K562 (cell line): Measurements from ENCODE around the gene PRSS56. TPM values are rescaled to one million over a fixed set of nuclear protein-coding genes. Genes with fewer than 3 reads are reported as not detected.

Experiments used
- EGR1 ChIP-seq: fragments of 450-650 bp; conservative IDR thresholded peaks from 2 replicates; pipeline ENCODE4 v1.6.1; 2017; ENCODE audit warnings: mild to moderate bottlenecking
- EHMT2 ChIP-seq: fragments of 450-650 bp; IDR thresholded peaks from 2 replicates; pipeline ENCODE4 v1.6.1; 2018; ENCODE audit warnings: antibody characterized with exemption
- FOSL1 ChIP-seq: fragments of 200-800 bp; sonication (Bioruptor generic); conservative IDR thresholded peaks from 2 replicates; pipeline ENCODE4 v1.6.1; 2016; ENCODE audit warnings: missing genetic modification characterization, missing compliant biosample characterization
- FOXK1 ChIP-seq: sonication (generic); formaldehyde crosslinking; IDR thresholded peaks from 2 replicates; pipeline ENCODE4 v1.8.0; 2022; ENCODE audit warnings: missing genetic modification reagents, mild to moderate bottlenecking, borderline replicate concordance
- HNRNPLL ChIP-seq: fragments of 200-400 bp; formaldehyde crosslinking; IDR thresholded peaks from 2 replicates; pipeline ENCODE4 v1.6.1; 2017; ENCODE audit warnings: low read length, low read depth, mild to moderate bottlenecking; ENCODE audit not compliant: poor library complexity, severe bottlenecking
- NFIX ChIP-seq: fragments of 250-450 bp; sonication (Bioruptor Pico); IDR thresholded peaks from 2 replicates; pipeline ENCODE4 v1.4.0; 2020; ENCODE audit warnings: low read depth, mild to moderate bottlenecking, moderate library complexity
- PHF8 ChIP-seq: fragments of 200-600 bp; sonication (generic); IDR thresholded peaks from 2 replicates; pipeline ENCODE4 v1.6.1; 2012; ENCODE audit warnings: mixed run types, mild to moderate bottlenecking, inconsistent platforms, low read length, moderate library complexity, borderline replicate concordance
- SREBF1 ChIP-seq: fragments of 150-350 bp; IDR thresholded peaks from 2 replicates; pipeline ENCODE4 v1.6.1; 2014; ENCODE audit warnings: antibody characterized with exemption, low read depth, low read length, borderline replicate concordance
- ZNF133 ChIP-seq: fragments of 250-450 bp; sonication (Bioruptor Pico); IDR thresholded peaks from 2 replicates; pipeline ENCODE4 v1.4.0; 2020; ENCODE audit warnings: mild to moderate bottlenecking
- ZNF311 ChIP-seq: fragments of 250-450 bp; sonication (Bioruptor Pico); IDR thresholded peaks from 2 replicates; pipeline ENCODE4 v1.4.0; 2020; ENCODE audit warnings: mild to moderate bottlenecking, moderate library complexity
- polyA plus RNA-seq, 8 experiments: library from polyadenylated mRNA; depleted of rRNA in 4 of 8; stranded (reverse) in 5 of 8; unstranded in 3 of 8; fragments of >200 nt; fragmentation: Nextera tagmentation in 2 of 8; fragmentation: Illumina TruSeq in 1 of 8; extraction: Ambion mirVana in 2 of 8; extraction: Trizol in 1 of 8; gene quantifications; 2 replicates each; pipeline versions ENCODE4 v1.2.1 to v1.2.3, GENCODE V29; 2011 to 2014; ENCODE audit warnings: inconsistent platforms in 1 of 8, missing spikeins in 1 of 8
- total RNA-seq, 7 experiments: library from RNA; depleted of rRNA in 6 of 7; stranded (reverse); fragments of >200 nt in 6 of 7; fragmentation: Illumina TruSeq in 2 of 7; extraction: Trizol in 2 of 7; gene quantifications; 2 replicates each; pipeline versions ENCODE4 v1.2.1 to v1.2.3, GENCODE V29; 2011 to 2021; ENCODE audit warnings: low replicate concordance in 1 of 7
- TF ChIP-seq, protein P1 (sequence below), 2 experiments: IDR thresholded peaks; 2 replicates each; pipeline ENCODE4 v1.6.1; 2011; ENCODE audit warnings: borderline replicate concordance in 1 of 2, control low read depth in 1 of 2, low read depth in 1 of 2, low read length in 1 of 2, mild to moderate bottlenecking in 1 of 2, mixed read lengths in 1 of 2, moderate library complexity in 1 of 2; ENCODE audit not compliant: insufficient read depth in 1 of 2, insufficient read length in 1 of 2, poor library complexity in 1 of 2, severe bottlenecking in 1 of 2; ENCODE audit errors: extremely low read depth in 1 of 2
- TF ChIP-seq, protein P2 (sequence below): sonication (generic); formaldehyde crosslinking; IDR thresholded peaks from 2 replicates; pipeline ENCODE4 v1.8.1; 2023; ENCODE audit warnings: mild to moderate bottlenecking, missing genetic modification reagents
- TF ChIP-seq, protein P3 (sequence below): fragments of 450-650 bp; IDR thresholded peaks from 2 replicates; pipeline ENCODE4 v1.6.1; 2018; ENCODE audit warnings: mild to moderate bottlenecking, low read depth; ENCODE audit not compliant: partially characterized antibody
- TF ChIP-seq, protein P4 (sequence below): fragments of 250-450 bp; sonication (Bioruptor Pico); IDR thresholded peaks from 2 replicates; pipeline ENCODE4 v1.8.0; 2022; ENCODE audit warnings: inconsistent platforms
- TF ChIP-seq, protein P5 (sequence below): fragments of 150-350 bp; IDR thresholded peaks from 2 replicates; pipeline ENCODE4 v1.6.1; 2014; ENCODE audit warnings: low read depth, mild to moderate bottlenecking, low read length, borderline replicate concordance

Gene PRSS56
- total and polyA plus RNA-seq, 9 of the 15 experiments (the other 6 are each of a cell fraction or from before 2014, with no cell fraction given), result not detected

DNA sequence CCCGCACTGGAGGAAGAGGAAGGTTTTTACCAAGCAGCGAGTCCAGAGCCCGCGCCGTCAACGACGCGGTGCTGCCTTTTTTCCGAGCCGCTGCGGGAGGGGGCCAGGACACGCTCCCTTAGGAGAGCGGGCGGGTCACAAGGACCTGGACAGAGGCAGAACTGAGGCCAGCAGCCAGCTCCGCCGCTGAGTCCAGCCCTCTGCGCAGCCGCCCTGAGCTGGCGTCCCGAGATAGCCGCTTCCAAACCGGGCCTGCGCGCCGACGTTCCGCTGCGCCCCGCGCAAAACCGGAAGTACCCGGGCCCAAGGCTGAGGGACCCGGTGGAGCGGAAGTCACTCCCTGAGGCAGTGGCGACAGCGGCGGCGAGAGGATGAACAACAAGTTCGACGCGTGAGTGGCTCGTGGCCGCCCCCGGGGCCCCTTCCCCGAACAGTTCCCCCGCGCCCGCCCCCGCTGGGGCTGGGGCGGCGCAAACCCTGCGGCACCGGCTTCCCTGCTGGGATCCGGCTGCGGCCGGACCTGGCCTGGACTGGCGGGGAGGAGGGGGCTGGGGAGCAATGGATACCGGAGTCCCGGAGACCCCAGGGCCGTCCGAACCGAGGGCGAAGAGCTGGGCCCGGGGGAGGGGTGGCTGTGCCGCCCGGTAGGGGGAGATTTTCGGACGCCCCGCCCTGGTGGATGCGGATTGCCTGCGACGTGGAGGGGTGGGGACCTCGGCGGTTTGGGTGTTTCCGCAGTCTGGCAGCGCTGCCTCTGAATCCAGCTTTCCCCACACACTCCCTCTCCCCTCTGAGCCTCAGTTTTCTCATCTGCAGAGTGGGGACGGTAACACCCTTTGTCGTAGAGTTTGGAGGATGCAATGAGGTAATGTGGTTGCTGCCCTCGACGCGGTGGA, 30.4 kb downstream of the PRSS56 start, which contains the start of the genes EIF4E2 and TIGD1 (continued):
- peak; percentile 27 for TF ChIP-seq HNRNPLL
- no peak for TF ChIP-seq SREBF1
- peak; percentile 84 for TF ChIP-seq PHF8
- TF ChIP-seq, protein P1, sequence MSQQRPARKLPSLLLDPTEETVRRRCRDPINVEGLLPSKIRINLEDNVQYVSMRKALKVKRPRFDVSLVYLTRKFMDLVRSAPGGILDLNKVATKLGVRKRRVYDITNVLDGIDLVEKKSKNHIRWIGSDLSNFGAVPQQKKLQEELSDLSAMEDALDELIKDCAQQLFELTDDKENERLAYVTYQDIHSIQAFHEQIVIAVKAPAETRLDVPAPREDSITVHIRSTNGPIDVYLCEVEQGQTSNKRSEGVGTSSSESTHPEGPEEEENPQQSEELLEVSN (IDR thresholded peaks at IDR 0.05; ENCODE audit: borderline replicate concordance in 1 of 2, extremely low read depth in 1 of 2, insufficient read depth in 1 of 2, insufficient read length in 1 of 2, low read depth in 1 of 2, low read length in 1 of 2, poor library complexity in 1 of 2, severe bottlenecking in 1 of 2), result peak; percentile 93 to 97
- no peak for TF ChIP-seq EHMT2
- no peak for TF ChIP-seq ZNF133 (CRISPR knock-in tag)
- TF ChIP-seq, protein P2, sequence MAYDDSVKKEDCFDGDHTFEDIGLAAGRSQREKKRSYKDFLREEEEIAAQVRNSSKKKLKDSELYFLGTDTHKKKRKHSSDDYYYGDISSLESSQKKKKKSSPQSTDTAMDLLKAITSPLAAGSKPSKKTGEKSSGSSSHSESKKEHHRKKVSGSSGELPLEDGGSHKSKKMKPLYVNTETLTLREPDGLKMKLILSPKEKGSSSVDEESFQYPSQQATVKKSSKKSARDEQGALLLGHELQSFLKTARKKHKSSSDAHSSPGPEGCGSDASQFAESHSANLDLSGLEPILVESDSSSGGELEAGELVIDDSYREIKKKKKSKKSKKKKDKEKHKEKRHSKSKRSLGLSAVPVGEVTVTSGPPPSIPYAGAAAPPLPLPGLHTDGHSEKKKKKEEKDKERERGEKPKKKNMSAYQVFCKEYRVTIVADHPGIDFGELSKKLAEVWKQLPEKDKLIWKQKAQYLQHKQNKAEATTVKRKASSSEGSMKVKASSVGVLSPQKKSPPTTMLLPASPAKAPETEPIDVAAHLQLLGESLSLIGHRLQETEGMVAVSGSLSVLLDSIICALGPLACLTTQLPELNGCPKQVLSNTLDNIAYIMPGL, result 0 out of 2 replicates have a peak, but pooled peaks have one; percentile 41
- TF ChIP-seq FOSL1 (tag), result 0 out of 2 replicates have a peak, but pooled peaks have one; percentile 37
- TF ChIP-seq EGR1, result peak; percentile 97
- TF ChIP-seq FOXK1 (CRISPR knock-in tag), result no peak
- TF ChIP-seq, protein P3, sequence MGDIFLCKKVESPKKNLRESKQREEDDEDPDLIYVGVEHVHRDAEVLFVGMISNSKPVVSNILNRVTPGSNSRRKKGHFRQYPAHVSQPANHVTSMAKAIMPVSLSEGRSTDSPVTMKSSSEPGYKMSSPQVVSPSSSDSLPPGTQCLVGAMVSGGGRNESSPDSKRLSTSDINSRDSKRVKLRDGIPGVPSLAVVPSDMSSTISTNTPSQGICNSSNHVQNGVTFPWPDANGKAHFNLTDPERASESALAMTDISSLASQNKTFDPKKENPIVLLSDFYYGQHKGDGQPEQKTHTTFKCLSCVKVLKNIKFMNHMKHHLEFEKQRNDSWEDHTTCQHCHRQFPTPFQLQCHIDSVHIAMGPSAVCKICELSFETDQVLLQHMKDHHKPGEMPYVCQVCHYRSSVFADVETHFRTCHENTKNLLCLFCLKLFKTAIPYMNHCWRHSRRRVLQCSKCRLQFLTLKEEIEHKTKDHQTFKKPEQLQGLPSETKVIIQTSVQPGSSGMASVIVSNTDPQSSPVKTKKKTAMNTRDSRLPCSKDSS, result no peak
- no peak for TF ChIP-seq NFIX (CRISPR knock-in tag)
- TF ChIP-seq, protein P4, sequence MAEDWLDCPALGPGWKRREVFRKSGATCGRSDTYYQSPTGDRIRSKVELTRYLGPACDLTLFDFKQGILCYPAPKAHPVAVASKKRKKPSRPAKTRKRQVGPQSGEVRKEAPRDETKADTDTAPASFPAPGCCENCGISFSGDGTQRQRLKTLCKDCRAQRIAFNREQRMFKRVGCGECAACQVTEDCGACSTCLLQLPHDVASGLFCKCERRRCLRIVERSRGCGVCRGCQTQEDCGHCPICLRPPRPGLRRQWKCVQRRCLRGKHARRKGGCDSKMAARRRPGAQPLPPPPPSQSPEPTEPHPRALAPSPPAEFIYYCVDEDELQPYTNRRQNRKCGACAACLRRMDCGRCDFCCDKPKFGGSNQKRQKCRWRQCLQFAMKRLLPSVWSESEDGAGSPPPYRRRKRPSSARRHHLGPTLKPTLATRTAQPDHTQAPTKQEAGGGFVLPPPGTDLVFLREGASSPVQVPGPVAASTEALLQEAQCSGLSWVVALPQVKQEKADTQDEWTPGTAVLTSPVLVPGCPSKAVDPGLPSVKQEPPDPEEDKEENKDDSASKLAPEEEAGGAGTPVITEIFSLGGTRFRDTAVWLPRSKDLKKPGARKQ (CRISPR knock-in tag), result no peak
- no peak for TF ChIP-seq ZNF311 (CRISPR knock-in tag)
- TF ChIP-seq, protein P5, sequence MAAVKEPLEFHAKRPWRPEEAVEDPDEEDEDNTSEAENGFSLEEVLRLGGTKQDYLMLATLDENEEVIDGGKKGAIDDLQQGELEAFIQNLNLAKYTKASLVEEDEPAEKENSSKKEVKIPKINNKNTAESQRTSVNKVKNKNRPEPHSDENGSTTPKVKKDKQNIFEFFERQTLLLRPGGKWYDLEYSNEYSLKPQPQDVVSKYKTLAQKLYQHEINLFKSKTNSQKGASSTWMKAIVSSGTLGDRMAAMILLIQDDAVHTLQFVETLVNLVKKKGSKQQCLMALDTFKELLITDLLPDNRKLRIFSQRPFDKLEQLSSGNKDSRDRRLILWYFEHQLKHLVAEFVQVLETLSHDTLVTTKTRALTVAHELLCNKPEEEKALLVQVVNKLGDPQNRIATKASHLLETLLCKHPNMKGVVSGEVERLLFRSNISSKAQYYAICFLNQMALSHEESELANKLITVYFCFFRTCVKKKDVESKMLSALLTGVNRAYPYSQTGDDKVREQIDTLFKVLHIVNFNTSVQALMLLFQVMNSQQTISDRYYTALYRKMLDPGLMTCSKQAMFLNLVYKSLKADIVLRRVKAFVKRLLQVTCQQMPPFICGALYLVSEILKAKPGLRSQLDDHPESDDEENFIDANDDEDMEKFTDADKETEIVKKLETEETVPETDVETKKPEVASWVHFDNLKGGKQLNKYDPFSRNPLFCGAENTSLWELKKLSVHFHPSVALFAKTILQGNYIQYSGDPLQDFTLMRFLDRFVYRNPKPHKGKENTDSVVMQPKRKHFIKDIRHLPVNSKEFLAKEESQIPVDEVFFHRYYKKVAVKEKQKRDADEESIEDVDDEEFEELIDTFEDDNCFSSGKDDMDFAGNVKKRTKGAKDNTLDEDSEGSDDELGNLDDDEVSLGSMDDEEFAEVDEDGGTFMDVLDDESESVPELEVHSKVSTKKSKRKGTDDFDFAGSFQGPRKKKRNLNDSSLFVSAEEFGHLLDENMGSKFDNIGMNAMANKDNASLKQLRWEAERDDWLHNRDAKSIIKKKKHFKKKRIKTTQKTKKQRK, result no peak
